Large intestine (tissue), 3 donors: ENCODE data around the gene MTA3. TPM values are rescaled to one million over a fixed set of nuclear protein-coding genes. Genes with fewer than 3 reads are reported as not detected.

Source experiments
- DNase-seq, 2 donors: peaks; one replicate each; pipeline versions ENCODE4 v3.0.0 to v3.0.0-alpha.2; 2013
- H3K27ac ChIP-seq: one replicate; pipeline ENCODE4 v1.5.1; 2013; ENCODE audit warnings: low read length
- H3K27me3 ChIP-seq: 2 replicates; pipeline ENCODE4 v1.6.1; 2013; ENCODE audit warnings: low read length; ENCODE audit not compliant: control insufficient read depth, insufficient read depth
- H3K36me3 ChIP-seq: 2 replicates; pipeline ENCODE4 v1.6.1; 2013; ENCODE audit warnings: low read length; ENCODE audit not compliant: control insufficient read depth, insufficient read depth
- H3K4me1 ChIP-seq: one replicate; pipeline ENCODE4 v1.6.1; 2013; ENCODE audit warnings: low read length; ENCODE audit not compliant: control insufficient read depth, insufficient read depth
- H3K4me3 ChIP-seq: one replicate; pipeline ENCODE4 v1.5.1; 2013; ENCODE audit warnings: low read length
- H3K9me3 ChIP-seq: one replicate; pipeline ENCODE4 v1.6.1; 2013; ENCODE audit warnings: mild to moderate bottlenecking, low read depth, low read length, moderate library complexity; ENCODE audit not compliant: control insufficient read depth
- WGBS: methylation state at CpG from one replicate; pipeline ENCODE4 v1.1.5; 2013; ENCODE audit warnings: low lambda C conversion rate; ENCODE audit not compliant: insufficient coverage; 5-methylcytosine and 5-hydroxymethylcytosine counted together
- polyA plus RNA-seq: library from polyadenylated mRNA; unstranded; fragments of 120-200 nt; gene quantifications from one replicate; pipeline ENCODE4 v1.2.1, GENCODE V29; 2013

Gene MTA3
- polyA plus RNA-seq, 1 donor: 34.0 TPM

DNA sequence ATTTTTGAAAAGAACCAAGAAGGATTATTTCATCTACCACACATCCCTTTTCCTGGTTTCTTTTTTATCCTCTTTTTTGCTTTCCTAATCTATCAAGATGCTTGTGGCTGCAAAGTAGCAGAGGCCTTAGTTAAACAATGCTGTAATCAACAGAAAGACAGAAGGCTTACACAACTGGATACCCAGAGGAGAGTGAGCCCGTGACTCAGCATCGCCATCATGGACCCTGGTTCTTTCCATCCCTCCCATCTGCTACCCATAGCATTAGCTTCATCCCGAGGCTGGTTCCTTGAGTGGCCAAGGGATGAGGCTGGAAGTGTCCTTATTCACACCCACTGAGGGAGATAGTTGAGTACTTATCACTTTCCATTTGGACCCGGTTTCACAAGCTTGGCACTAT, 231.4 kb downstream of the MTA3 start:
- H3K4me3 ChIP-seq: no peak overlapping the region
- no CpG with 5 or more reads among the region's 4 CpGs for WGBS

DNA sequence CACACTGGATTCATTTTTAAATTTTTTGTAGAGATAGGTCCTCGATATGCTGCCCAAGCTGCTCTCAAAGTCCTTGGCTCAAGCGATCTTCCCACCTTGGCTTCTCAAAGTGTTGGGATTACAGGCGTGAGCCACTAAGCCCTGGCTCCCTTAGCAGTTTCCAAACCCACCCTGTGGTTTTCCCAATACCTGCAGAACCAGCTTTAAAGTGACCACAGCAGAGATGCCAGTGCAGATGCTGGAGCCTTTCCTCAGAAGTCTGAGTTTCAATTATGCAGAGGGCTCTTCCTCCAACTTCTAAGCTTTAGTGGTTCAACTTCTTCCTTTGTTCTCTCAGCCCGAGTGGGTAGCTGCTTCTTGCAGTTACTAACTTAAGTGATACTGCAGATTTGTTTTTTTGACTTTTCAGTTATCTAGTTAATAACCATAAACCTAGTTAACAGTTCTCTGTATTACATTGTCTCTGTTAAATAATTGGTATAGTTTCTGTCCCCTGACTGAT, 232.1 kb downstream of the MTA3 start:
- no peaks in the 10 kb centered on the region for H3K4me1 ChIP-seq
- no peaks in the 10 kb centered on the region for H3K9me3 ChIP-seq
- WGBS: no CpG with 5 or more reads among the region's 4 CpGs
- DNase-seq: no peak
- H3K27me3 ChIP-seq: no peaks in the 10 kb centered on the region
- H3K4me3 ChIP-seq: no peak overlapping the region
- H3K36me3 ChIP-seq: peaks cover 3% of the 10 kb centered on the region
- H3K27ac ChIP-seq: no peak overlapping the region

More for the DNA sequence above, 231.4 kb downstream of the MTA3 start:
- Histone ChIP-seq H3K27me3 (no peaks in the 10 kb centered on the region), H3K36me3 (peaks cover 3% of the 10 kb centered on the region), H3K27ac (no peak overlapping the region), H3K4me1 (peaks cover 3% of the 10 kb centered on the region), H3K9me3 (no peaks in the 10 kb centered on the region)
- no peak for DNase-seq

DNA sequence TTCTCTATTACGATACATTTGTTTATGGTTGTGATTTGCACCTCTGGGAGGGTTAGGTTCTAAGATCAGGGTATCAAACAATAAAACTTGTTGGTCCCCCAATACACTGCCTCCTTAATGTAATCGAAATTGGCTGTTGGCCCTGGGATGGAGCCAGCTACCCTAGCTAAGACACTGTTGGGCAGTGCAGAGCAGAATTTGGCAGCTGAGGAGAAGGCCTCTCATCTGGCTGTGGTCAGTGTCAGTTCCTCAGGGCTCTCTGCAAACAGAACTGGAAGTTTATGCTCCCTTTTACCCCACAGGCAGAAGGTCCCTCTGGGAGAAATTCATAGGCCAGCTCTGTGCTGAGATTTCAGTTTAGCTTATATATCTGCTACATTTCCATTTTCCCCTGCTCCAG, 232.5 kb downstream of the MTA3 start:
- H3K4me3 ChIP-seq: no peak overlapping the region
- DNase-seq: no peak
- no peaks in the 10 kb centered on the region for H3K4me1 ChIP-seq
- no peaks in the 10 kb centered on the region for H3K27me3 ChIP-seq
- H3K27ac ChIP-seq: no peak overlapping the region
- WGBS: 0% methylated on average over 1 of the region's 2 CpGs
- peaks cover 3% of the 10 kb centered on the region for H3K36me3 ChIP-seq
- no peaks in the 10 kb centered on the region for H3K9me3 ChIP-seq

DNA sequence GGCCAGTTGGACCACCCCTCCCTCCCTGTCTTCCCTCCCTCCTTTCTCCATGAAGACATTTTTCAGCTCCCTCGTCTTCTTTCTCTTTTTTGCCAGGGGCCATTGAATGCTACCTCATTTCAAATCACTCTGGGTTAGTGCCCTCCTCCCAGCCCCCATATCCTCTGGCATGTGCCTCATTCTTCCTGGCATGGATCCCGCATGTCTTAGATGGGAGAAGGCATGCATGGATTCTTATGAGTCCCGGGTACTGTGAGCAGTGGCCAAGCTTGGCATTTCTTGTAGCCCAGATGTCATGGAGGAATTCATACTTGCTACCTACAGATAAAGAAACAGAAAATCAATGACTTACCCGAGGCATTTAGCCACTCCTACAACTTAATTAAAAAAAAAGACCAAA, 232.9 kb downstream of the MTA3 start:
- peaks cover 3% of the 10 kb centered on the region for H3K36me3 ChIP-seq
- H3K4me3 ChIP-seq: no peak overlapping the region
- DNase-seq: no peak
- H3K4me1 ChIP-seq: no peaks in the 10 kb centered on the region
- no peaks in the 10 kb centered on the region for H3K27me3 ChIP-seq
- 58% methylated on average over 3 of the region's 4 CpGs for WGBS
- no peaks in the 10 kb centered on the region for H3K9me3 ChIP-seq
- no peak overlapping the region for H3K27ac ChIP-seq

DNA sequence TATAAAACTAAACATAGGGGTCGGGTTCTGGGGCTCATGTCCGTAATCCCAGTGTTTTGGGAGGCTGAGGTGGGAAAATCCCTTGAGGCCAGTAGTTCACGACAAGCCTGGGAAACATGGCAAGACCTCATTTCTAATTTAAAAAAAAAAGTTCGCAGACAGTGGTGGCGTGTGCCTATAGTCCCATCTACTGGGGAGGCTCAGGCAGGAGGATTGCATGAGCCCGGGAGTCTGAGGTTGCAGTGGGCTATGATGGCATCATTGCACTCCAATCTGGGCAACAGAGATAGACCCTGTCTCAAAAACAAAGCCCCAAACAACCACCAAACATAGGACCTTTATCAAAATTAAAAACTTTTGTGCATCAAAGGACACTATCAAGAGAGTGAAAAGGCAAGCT, 233.7 kb downstream of the MTA3 start:
- peaks cover 3% of the 10 kb centered on the region for H3K36me3 ChIP-seq
- WGBS: 100% methylated on average over 2 of the region's 6 CpGs
- no peak overlapping the region for H3K4me3 ChIP-seq

DNA sequence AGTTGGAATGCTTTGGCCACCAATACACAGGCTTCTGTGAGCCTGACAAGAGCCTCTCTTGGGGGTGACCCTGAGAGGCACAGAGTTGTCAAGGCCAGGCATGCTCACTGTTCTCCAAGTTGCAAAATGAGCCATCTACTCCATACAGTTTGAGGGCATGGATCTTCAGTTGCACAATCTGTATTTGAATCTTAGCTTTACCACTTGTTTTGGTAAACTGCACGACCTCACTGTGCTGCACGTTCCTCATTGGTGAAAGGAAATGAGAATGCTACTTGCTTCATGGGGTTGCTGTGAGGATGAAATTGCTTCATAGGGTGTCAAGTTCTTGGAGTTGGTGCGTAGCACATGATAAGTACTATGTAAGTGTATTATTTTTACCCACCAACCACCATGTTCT, 235.9 kb downstream of the MTA3 start:
- no peaks in the 10 kb centered on the region for H3K9me3 ChIP-seq
- no peak overlapping the region for H3K27ac ChIP-seq
- no peaks in the 10 kb centered on the region for H3K4me1 ChIP-seq
- no peak overlapping the region for H3K4me3 ChIP-seq
- WGBS: no CpG with 5 or more reads among the region's 3 CpGs
- no peak for DNase-seq
- no peaks in the 10 kb centered on the region for H3K27me3 ChIP-seq
- H3K36me3 ChIP-seq: no peaks in the 10 kb centered on the region

More for the DNA sequence above, 233.7 kb downstream of the MTA3 start:
- H3K9me3 ChIP-seq: no peaks in the 10 kb centered on the region
- H3K4me1 ChIP-seq: no peaks in the 10 kb centered on the region
- no peaks in the 10 kb centered on the region for H3K27me3 ChIP-seq
- no peak overlapping the region for H3K27ac ChIP-seq
- no peak for DNase-seq

DNA sequence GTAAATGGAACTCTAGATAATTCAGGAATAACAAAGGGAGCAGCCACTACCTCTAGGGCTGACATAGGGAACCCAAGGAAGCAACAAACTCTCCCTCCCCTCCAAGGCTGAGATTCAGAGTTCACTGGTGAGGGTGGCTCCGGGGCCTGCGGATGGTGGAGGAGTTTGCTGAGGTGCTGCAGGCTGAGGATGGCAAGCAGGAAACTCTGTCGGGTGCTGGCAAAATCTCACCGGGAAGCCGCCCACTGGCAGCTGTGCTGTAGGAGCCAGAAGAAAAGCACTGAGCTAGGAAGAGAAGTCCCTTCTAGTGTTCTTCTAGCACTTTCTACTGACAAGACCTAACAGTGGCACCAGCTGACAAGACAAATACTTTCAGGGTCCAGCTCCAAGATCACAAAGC, 236.5 kb downstream of the MTA3 start:
- Histone ChIP-seq H3K4me1 (no peaks in the 10 kb centered on the region), H3K4me3 (no peak overlapping the region), H3K27me3 (no peaks in the 10 kb centered on the region), H3K9me3 (no peaks in the 10 kb centered on the region), H3K27ac (no peak overlapping the region), H3K36me3 (no peaks in the 10 kb centered on the region)
- WGBS: no CpG with 5 or more reads among the region's 5 CpGs
- no peak for DNase-seq

Other genes starting within 250 kb of the MTA3 start
- 342 TPM for gene COX7A2L, start 207.4 kb upstream of the MTA3 start, polyA plus RNA-seq
- gene KCNG3, start 74.7 kb upstream of the MTA3 start, polyA plus RNA-seq: 0.21 TPM
- gene OXER1, start 195.5 kb downstream of the MTA3 start, polyA plus RNA-seq: 12.2 TPM
- 47.9 TPM for gene HAAO, start 224.0 kb downstream of the MTA3 start, polyA plus RNA-seq